HUDEP-2 (cell line): ENCODE data around the gene NKTR.
"Not testable (repeated sequence)": the region's sequence is repeated elsewhere in the genome, so short reads cannot be mapped to it uniquely, and the experiment has no call there.

Experiments used
- DNase-seq, 76 experiments: peaks; one replicate each; lab custom pipeline; 2025; ENCODE audit not compliant: unreplicated experiment in 76 of 76; lab: John Stamatoyannopoulos, UW

NKTR gene

GRCh38 chr3:42600111-42600957 lies at the start of gene NKTR:
NKTR (plus strand) TSS chr3:42600686; CDS start chr3:42601007, 321 bp downstream.
- peak; percentile 48 to 99 (median 98) for DNase-seq

GRCh38 chr3:42552830-42553229 lies 47.7 kb upstream of the NKTR start:
- no peak for DNase-seq

- no peak for DNase-seq
Observed at GRCh38 chr3:42556089-42556632, 44.3 kb upstream of the NKTR start.

- DNase-seq = not testable (repeated sequence)
Observed at GRCh38 chr3:42556817-42557216, 43.7 kb upstream of the NKTR start.

GRCh38 chr3:42557854-42558253 lies 42.6 kb upstream of the NKTR start:
- peak in 2 of 76 experiments; percentile 3 to 13 for DNase-seq

GRCh38 chr3:42562047-42562907 lies 38.2 kb upstream of the NKTR start:
- peak in 3 of 76 experiments; percentile 5 to 15 (median 10) for DNase-seq

GRCh38 chr3:42569593-42570142 lies 30.8 kb upstream of the NKTR start:
- no peak for DNase-seq

GRCh38 chr3:42572278-42572677 lies 28.2 kb upstream of the NKTR start:
- peak in 37 of 76 experiments; percentile 2 to 48 (median 19) for DNase-seq

GRCh38 chr3:42575137-42575741 lies 25.2 kb upstream of the NKTR start:
- DNase-seq = no peak

GRCh38 chr3:42578054-42578453 lies 22.4 kb upstream of the NKTR start:
- no peak for DNase-seq

- DNase-seq = not testable (repeated sequence)
Observed at GRCh38 chr3:42579346-42579745, 21.1 kb upstream of the NKTR start.

- no peak for DNase-seq
Observed at GRCh38 chr3:42581400-42581708, 19.1 kb upstream of the NKTR start.

GRCh38 chr3:42581709-42582473 lies 18.6 kb upstream of the NKTR start, which contains the start of gene SEC22C:
SEC22C (minus strand) TSS chr3:42581967; CDS start chr3:42569046, 12,921 bp downstream.
- DNase-seq = peak in 75 of 76 experiments; percentile 61 to 98 (median 90)

- no peak for DNase-seq
Observed at GRCh38 chr3:42582474-42583070, 17.9 kb upstream of the NKTR start.

GRCh38 chr3:42588625-42589024 lies 11.9 kb upstream of the NKTR start:
- DNase-seq = no peak

- no peak for DNase-seq
Observed at GRCh38 chr3:42589382-42590109, 10.9 kb upstream of the NKTR start.

GRCh38 chr3:42590989-42591756 lies 9.3 kb upstream of the NKTR start:
- no peak for DNase-seq

GRCh38 chr3:42591811-42592210 lies 8.7 kb upstream of the NKTR start:
- no peak for DNase-seq
